AG09309 (cell line): ENCODE measurements around the gene RASL11B.

Experiments used
- DNase-seq: peaks from one replicate; pipeline ENCODE4 v3.0.0-alpha.2; 2010; ENCODE audit warnings: low read depth
- H3K4me3 ChIP-seq: 2 replicates; pipeline ENCODE4 v1.5.1; 2011; ENCODE audit warnings: mild to moderate bottlenecking, low read depth, low read length, moderate library complexity; ENCODE audit not compliant: control insufficient read depth
- CTCF ChIP-seq: IDR thresholded peaks from 2 replicates; pipeline ENCODE4 v1.5.1; 2011; ENCODE audit warnings: mild to moderate bottlenecking, low read depth, low read length, inconsistent platforms; ENCODE audit not compliant: insufficient read depth, control insufficient read depth; ENCODE audit errors: missing control alignments

Gene RASL11B

DNA sequence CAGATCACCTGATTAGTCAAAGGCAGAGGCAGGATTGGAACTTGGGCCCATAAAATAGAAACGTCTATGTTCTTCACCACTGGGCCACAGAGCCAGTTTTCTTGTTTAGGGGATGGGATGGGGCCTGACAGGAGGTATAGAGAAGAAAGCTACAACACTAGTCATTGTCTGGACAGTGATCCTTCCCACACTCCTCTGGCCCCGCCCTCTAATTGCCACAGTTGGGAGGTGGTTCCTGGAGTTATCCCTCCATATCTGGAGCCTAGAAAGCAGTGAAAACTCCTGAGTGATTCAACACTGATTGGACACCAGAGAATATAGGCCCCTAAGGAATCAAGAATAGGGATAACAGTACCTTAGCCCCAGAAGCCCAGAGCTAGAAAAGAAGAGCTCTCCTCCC, 22.9 kb downstream of the RASL11B start:
- no peak for DNase-seq
- no peak overlapping the region for H3K4me3 ChIP-seq
- no peak for TF ChIP-seq CTCF

- TF ChIP-seq CTCF, result no peak
- no peak for DNase-seq
- no peak overlapping the region for H3K4me3 ChIP-seq
Observed at GRCh38 chr4:52889354-52889753, 27.2 kb downstream of the RASL11B start.

- no peak for TF ChIP-seq CTCF
- H3K4me3 ChIP-seq, result no peak overlapping the region
- no peak for DNase-seq
Observed at GRCh38 chr4:52889778-52890520, 27.8 kb downstream of the RASL11B start.

- no peak overlapping the region for H3K4me3 ChIP-seq
- no peak for TF ChIP-seq CTCF
- no peak for DNase-seq
Observed at GRCh38 chr4:52890521-52890791, 28.3 kb downstream of the RASL11B start.

DNA sequence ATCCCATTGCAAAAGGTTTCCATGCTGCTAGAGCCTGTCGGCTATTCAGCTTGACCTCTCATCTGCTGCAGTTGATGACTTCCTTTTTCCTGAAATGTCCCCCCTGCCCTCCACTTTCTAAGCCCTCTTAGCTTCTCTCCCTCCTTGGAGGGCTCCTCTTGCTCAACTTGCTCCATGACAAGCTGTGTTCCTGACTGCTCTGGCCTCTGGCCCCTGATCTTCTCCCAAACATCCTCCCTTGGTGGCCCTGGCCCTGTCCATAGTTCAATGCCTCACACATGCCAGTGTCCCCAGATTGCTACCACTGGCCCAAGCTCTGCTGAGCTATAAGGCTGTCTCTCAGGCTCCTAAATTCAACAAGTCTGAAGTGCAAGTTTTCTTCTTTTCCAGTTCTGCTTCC, 29.6 kb downstream of the RASL11B start:
- H3K4me3 ChIP-seq, result no peak overlapping the region
- no peak for TF ChIP-seq CTCF
- no peak for DNase-seq

- TF ChIP-seq CTCF, result no peak
- no peak overlapping the region for H3K4me3 ChIP-seq
- no peak for DNase-seq
Observed at GRCh38 chr4:52892880-52893279, 30.8 kb downstream of the RASL11B start.

GRCh38 chr4:52894443-52894842, 32.3 kb downstream of the RASL11B start:
- no peak for TF ChIP-seq CTCF
- peak; percentile 3 for DNase-seq
- no peak overlapping the region for H3K4me3 ChIP-seq
